A549 (cell line): ENCODE measurements around the gene SEPSECS. TPM values are rescaled to one million over a fixed set of nuclear protein-coding genes. Genes with fewer than 3 reads are reported as not detected.

Experiments
- ATAC-seq, 2 experiments: fragments of 200-7000 bp in 1 of 2; fragments of >200 bp in 1 of 2; cut with Nextera tagmentation in 1 of 2; cut with Tn5 transposase in 1 of 2; 3 replicates each; pipeline versions ENCODE4 v1.8.0 to v1.9.1; 2018 to 2020; ENCODE audit warnings: mild to moderate bottlenecking in 1 of 2, moderate library complexity in 1 of 2
- CTCF ChIA-PET: fragments of 300-600 bp; sonication (Branson Sonifier 250); formaldehyde crosslinking; extraction: SDS; loops from one replicate; lab custom pipeline; 2021; ENCODE audit warnings: antibody characterized with exemption, inconsistent platforms; lab: Yijun Ruan, JAX
- POLR2A ChIA-PET: fragments of 350-600 bp; formaldehyde crosslinking; extraction: SDS; loops from one replicate; lab custom pipeline; 2021; ENCODE audit warnings: antibody characterized with exemption, inconsistent platforms; lab: Yijun Ruan, JAX
- DNase-seq, 2 experiments: peaks; one replicate each; pipeline versions ENCODE4 v3.0.0 to v3.0.0-alpha.2; 2011 to 2016; ENCODE audit warnings: low read depth in 1 of 2, low spot score in 1 of 2
- FAIRE-seq: peaks from 2 replicates; lab custom pipeline; 2011; peaks lifted over from hg19 to GRCh38; lab: Jason Lieb, UNC
- H3K27ac ChIP-seq, 2 experiments: fragments of >200 bp; sonication (Bioruptor Twin); formaldehyde crosslinking; 3 replicates each; pipeline ENCODE4 v1.5.1; 2016 to 2017
- H3K4me1 ChIP-seq: fragments of >200 bp; sonication (Bioruptor Twin); formaldehyde crosslinking; 3 replicates; pipeline ENCODE4 v1.6.1; 2016
- H3K4me2 ChIP-seq: fragments of >200 bp; sonication (Bioruptor Twin); formaldehyde crosslinking; 3 replicates; pipeline ENCODE4 v1.6.1; 2016
- H3K4me3 ChIP-seq: fragments of >200 bp; sonication (Bioruptor Twin); formaldehyde crosslinking; 3 replicates; pipeline ENCODE4 v1.5.1; 2016
- H3K9me3 ChIP-seq: fragments of >200 bp; sonication (Bioruptor Twin); formaldehyde crosslinking; 3 replicates; pipeline ENCODE4 v1.6.1; 2016
- CEBPB ChIP-seq, 2 experiments: fragments of >200 bp in 1 of 2; sonication (Bioruptor Twin) in 1 of 2; formaldehyde crosslinking in 1 of 2; IDR thresholded peaks; 2 replicates each; pipeline ENCODE4 v1.6.1; 2012 to 2016
- EHF ChIP-seq: fragments of 250-450 bp; sonication (Bioruptor Pico); IDR thresholded peaks from 2 replicates; pipeline ENCODE4 v1.5.0; 2020; ENCODE audit warnings: mild to moderate bottlenecking
- EHMT2 ChIP-seq: fragments of 200-600 bp; sonication (generic); IDR thresholded peaks from 2 replicates; pipeline ENCODE4 v1.6.1; 2016; ENCODE audit warnings: antibody characterized with exemption, low read depth, mild to moderate bottlenecking, moderate library complexity
- EP300 ChIP-seq, 2 experiments: fragments of >200 bp; sonication (Bioruptor Twin); formaldehyde crosslinking; IDR thresholded peaks; 2 replicates in 1 of 2; 3 replicates in 1 of 2; pipeline ENCODE4 v1.6.1; 2016 to 2017
- ESRRA ChIP-seq: fragments of 150-350 bp; IDR thresholded peaks from 2 replicates; pipeline ENCODE4 v1.6.1; 2014; ENCODE audit warnings: mild to moderate bottlenecking, low read length, borderline replicate concordance
- FOSL2 ChIP-seq, 2 experiments: fragments of 450-650 bp in 1 of 2; fragments of >200 bp in 1 of 2; sonication (Bioruptor Twin) in 1 of 2; formaldehyde crosslinking; IDR thresholded peaks; 2 replicates each; pipeline versions ENCODE4 v1.5.0 to v1.6.1; 2016 to 2020; ENCODE audit warnings: mild to moderate bottlenecking in 1 of 2, moderate library complexity in 1 of 2
- FOXS1 ChIP-seq: fragments of 250-450 bp; sonication (Bioruptor Pico); IDR thresholded peaks from 2 replicates; pipeline ENCODE4 v1.5.0; 2020; ENCODE audit warnings: mild to moderate bottlenecking, moderate library complexity
- HEYL ChIP-seq: fragments of 250-450 bp; sonication (Bioruptor Pico); IDR thresholded peaks from 2 replicates; pipeline ENCODE4 v1.8.0; 2021; ENCODE audit warnings: mild to moderate bottlenecking, moderate library complexity
- HOXA7 ChIP-seq: fragments of 250-450 bp; sonication (Bioruptor Pico); IDR thresholded peaks from 2 replicates; pipeline ENCODE4 v1.5.0; 2020; ENCODE audit warnings: mild to moderate bottlenecking, moderate library complexity
- HOXB5 ChIP-seq: fragments of 250-450 bp; sonication (Bioruptor Pico); IDR thresholded peaks from 2 replicates; pipeline ENCODE4 v1.5.0; 2020; ENCODE audit warnings: mild to moderate bottlenecking, moderate library complexity
- JUN ChIP-seq, 2 experiments: fragments of >200 bp; sonication (Bioruptor Twin); formaldehyde crosslinking; IDR thresholded peaks; 2 replicates in 1 of 2; 3 replicates in 1 of 2; pipeline ENCODE4 v1.6.1; 2016 to 2017
- JUNB ChIP-seq: fragments of >200 bp; sonication (Bioruptor Twin); formaldehyde crosslinking; IDR thresholded peaks from 2 replicates; pipeline ENCODE4 v1.6.1; 2016
- KDM5A ChIP-seq: fragments of 200-600 bp; sonication (generic); IDR thresholded peaks from 2 replicates; pipeline ENCODE4 v1.6.1; 2016; ENCODE audit warnings: antibody characterized with exemption, mild to moderate bottlenecking
- MAFK ChIP-seq: fragments of 450-650 bp; IDR thresholded peaks from 2 replicates; pipeline ENCODE4 v1.6.1; 2014; ENCODE audit not compliant: partially characterized antibody
- RARB ChIP-seq: fragments of 250-450 bp; sonication (Bioruptor Pico); IDR thresholded peaks from 2 replicates; pipeline ENCODE4 v1.8.0; 2021; ENCODE audit warnings: mild to moderate bottlenecking, moderate library complexity
- SREBF2 ChIP-seq: fragments of 450-650 bp; IDR thresholded peaks from 2 replicates; pipeline ENCODE4 v1.6.1; 2014; ENCODE audit warnings: mild to moderate bottlenecking, moderate library complexity
- TFCP2L1 ChIP-seq: fragments of 250-450 bp; sonication (Bioruptor Pico); IDR thresholded peaks from 2 replicates; pipeline ENCODE4 v1.5.0; 2021; ENCODE audit warnings: mild to moderate bottlenecking
- ZFP36 ChIP-seq: fragments of 450-650 bp; IDR thresholded peaks from 2 replicates; pipeline ENCODE4 v1.6.1; 2014; ENCODE audit warnings: borderline replicate concordance; ENCODE audit not compliant: partially characterized antibody
- WGBS: methylation state at CpG from one replicate; pipeline ENCODE4 v1.1.6; 2017; ENCODE audit errors: missing lambda C conversion rate; 5-methylcytosine and 5-hydroxymethylcytosine counted together
- polyA plus RNA-seq, 4 experiments: library from polyadenylated mRNA; depleted of rRNA in 3 of 4; stranded (reverse); fragments of >200 nt; fragmentation: RNase III in 1 of 4; extraction: RNeasy Plus Mini Kit Qiagen cat#74134 plus additional on column Dnase treatment in 1 of 4; gene quantifications; 2 replicates in 3 of 4; 3 replicates in 1 of 4; pipeline ENCODE4 v1.2.3, GENCODE V29; 2011 to 2017
- TF ChIP-seq, protein P1 (sequence below): fragments of >200 bp; sonication (Bioruptor Twin); formaldehyde crosslinking; IDR thresholded peaks from 3 replicates; pipeline ENCODE4 v1.5.1; 2016
- TF ChIP-seq, protein P2 (sequence below): fragments of 250-450 bp; sonication (Bioruptor Pico); IDR thresholded peaks from 2 replicates; pipeline ENCODE4 v1.5.0; 2020; ENCODE audit warnings: low read depth, mild to moderate bottlenecking, moderate library complexity
- TF ChIP-seq, protein P3 (sequence below): fragments of 450-650 bp; IDR thresholded peaks from 2 replicates; pipeline ENCODE4 v1.6.1; 2014; ENCODE audit warnings: antibody characterized with exemption
- TF ChIP-seq, protein P4 (sequence below): fragments of >200 bp; sonication (Bioruptor Twin); formaldehyde crosslinking; IDR thresholded peaks from 3 replicates; pipeline ENCODE4 v1.6.1; 2016

The SEPSECS gene
- polyA plus RNA-seq, 2 of the 4 experiments (the other 2 are of a cell fraction), result 2.9 to 9.7 TPM

DNA sequence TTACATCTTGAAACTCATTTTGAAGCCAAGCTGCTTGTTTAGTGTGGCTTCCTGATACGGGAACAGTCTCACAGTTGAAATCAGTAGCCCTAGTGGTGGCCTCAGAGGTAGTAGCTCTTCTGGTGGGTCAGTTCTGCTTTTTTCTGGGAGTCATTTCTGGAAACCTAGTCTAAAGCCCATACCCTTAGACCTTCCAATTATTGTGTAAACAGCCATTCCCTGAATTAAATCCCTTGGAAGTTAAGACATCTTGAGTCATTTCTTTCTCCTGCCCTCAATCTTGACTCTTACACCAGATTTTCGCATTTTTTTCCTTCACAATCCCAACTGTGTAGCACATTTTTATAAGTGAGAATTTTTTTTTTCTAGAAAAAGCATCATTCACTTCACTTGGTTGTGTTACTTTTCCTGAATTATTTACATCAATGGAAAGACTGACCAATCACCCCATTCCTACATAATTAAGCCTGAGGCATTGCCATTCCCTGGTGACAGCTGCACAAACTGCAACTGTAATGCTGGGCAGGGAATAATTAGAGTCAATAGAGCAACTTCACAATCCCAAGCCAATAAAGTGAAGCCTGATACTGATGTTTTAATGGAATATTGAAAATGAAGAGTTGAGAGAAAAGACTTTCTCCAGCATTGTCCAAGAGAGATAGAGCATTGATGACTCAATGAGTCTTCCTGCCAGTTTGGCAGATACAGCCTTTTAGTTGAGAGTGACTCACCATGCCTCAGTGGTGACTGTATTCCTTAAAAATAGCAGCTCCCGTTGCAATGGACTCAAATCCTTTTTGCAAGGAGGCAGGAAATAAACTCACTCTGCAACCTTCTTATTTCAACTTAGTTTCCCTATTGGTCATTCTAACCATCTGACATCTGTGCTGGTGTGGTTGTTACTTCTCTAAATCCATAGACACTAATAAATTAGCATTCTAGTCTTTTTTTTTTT lies 13.0 kb upstream of the SEPSECS start:
- ATAC-seq (peak; percentile 98 to 99), DNase-seq (peak; percentile 67 to 72), FAIRE-seq (peak; percentile 56)
- H3K4me1 ChIP-seq, result peaks cover 21% of the 10 kb centered on the region
- TF ChIP-seq, protein P1, sequence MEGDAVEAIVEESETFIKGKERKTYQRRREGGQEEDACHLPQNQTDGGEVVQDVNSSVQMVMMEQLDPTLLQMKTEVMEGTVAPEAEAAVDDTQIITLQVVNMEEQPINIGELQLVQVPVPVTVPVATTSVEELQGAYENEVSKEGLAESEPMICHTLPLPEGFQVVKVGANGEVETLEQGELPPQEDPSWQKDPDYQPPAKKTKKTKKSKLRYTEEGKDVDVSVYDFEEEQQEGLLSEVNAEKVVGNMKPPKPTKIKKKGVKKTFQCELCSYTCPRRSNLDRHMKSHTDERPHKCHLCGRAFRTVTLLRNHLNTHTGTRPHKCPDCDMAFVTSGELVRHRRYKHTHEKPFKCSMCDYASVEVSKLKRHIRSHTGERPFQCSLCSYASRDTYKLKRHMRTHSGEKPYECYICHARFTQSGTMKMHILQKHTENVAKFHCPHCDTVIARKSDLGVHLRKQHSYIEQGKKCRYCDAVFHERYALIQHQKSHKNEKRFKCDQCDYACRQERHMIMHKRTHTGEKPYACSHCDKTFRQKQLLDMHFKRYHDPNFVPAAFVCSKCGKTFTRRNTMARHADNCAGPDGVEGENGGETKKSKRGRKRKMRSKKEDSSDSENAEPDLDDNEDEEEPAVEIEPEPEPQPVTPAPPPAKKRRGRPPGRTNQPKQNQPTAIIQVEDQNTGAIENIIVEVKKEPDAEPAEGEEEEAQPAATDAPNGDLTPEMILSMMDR, result no peak
- no peak for TF ChIP-seq RARB
- TF ChIP-seq EP300 (IDR thresholded peaks at IDR 0.05), result no peak
- TF ChIP-seq EHMT2, result no peak
- TF ChIP-seq ZFP36, result no peak
- TF ChIP-seq, protein P2, sequence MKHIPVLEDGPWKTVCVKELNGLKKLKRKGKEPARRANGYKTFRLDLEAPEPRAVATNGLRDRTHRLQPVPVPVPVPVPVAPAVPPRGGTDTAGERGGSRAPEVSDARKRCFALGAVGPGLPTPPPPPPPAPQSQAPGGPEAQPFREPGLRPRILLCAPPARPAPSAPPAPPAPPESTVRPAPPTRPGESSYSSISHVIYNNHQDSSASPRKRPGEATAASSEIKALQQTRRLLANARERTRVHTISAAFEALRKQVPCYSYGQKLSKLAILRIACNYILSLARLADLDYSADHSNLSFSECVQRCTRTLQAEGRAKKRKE (CRISPR knock-in tag), result no peak
- TF ChIP-seq HOXB5 (CRISPR knock-in tag), result no peak
- no peak for TF ChIP-seq JUN (IDR thresholded peaks at IDR 0.05)
- TF ChIP-seq ESRRA, result no peak
- no peak for TF ChIP-seq KDM5A
- TF ChIP-seq, protein P3, sequence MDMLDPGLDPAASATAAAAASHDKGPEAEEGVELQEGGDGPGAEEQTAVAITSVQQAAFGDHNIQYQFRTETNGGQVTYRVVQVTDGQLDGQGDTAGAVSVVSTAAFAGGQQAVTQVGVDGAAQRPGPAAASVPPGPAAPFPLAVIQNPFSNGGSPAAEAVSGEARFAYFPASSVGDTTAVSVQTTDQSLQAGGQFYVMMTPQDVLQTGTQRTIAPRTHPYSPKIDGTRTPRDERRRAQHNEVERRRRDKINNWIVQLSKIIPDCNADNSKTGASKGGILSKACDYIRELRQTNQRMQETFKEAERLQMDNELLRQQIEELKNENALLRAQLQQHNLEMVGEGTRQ, result no peak
- TF ChIP-seq SREBF2, result no peak
- TF ChIP-seq JUNB, result peak; percentile 52
- TF ChIP-seq FOXS1 (CRISPR knock-in tag), result no peak
- TF ChIP-seq MAFK, result peak; percentile 44
- TF ChIP-seq, protein P4, sequence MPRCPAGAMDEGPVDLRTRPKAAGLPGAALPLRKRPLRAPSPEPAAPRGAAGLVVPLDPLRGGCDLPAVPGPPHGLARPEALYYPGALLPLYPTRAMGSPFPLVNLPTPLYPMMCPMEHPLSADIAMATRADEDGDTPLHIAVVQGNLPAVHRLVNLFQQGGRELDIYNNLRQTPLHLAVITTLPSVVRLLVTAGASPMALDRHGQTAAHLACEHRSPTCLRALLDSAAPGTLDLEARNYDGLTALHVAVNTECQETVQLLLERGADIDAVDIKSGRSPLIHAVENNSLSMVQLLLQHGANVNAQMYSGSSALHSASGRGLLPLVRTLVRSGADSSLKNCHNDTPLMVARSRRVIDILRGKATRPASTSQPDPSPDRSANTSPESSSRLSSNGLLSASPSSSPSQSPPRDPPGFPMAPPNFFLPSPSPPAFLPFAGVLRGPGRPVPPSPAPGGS, result no peak
- TF ChIP-seq TFCP2L1 (CRISPR knock-in tag), result no peak
- no peak for TF ChIP-seq EHF (CRISPR knock-in tag)
- peak; percentile 73 for TF ChIP-seq FOSL2 (IDR thresholded peaks at IDR 0.05)
- TF ChIP-seq FOSL2 (CRISPR knock-in tag; IDR thresholded peaks at IDR 0.05), result peak; percentile 96
- no peak for TF ChIP-seq HOXA7
- peak in 1 of 2 experiments; percentile 34; a peak in 1 of 4 replicates for TF ChIP-seq CEBPB (IDR thresholded peaks at IDR 0.05)
- TF ChIP-seq HEYL (CRISPR knock-in tag), result no peak
- no peaks in the 10 kb centered on the region for H3K9me3 ChIP-seq
- peak overlapping the region; percentile 32 for H3K4me2 ChIP-seq
- ChIA-PET CTCF (interaction anchor here (0.5 to 0.8 kb wide), 4 partner anchors 29 to 139 kb away, joined by 3 to 4 read pairs (median 3); partner anchors contain the start of gene ZCCHC4), POLR2A (interaction anchor here (1.3 to 1.8 kb wide), 2 partner anchors 12 to 139 kb away, joined by 4 to 13 read pairs; partner anchors contain the start of genes SEPSECS and ZCCHC4)
- peak overlapping the region; percentile 15 to 65; a peak in 4 of 6 replicates for H3K27ac ChIP-seq
- H3K4me3 ChIP-seq, result no peak overlapping the region
- WGBS, result 54% methylated on average over 3 of the region's 3 CpGs
